Measurements from ENCODE around the gene LARP6. TPM values are rescaled to one million over a fixed set of nuclear protein-coding genes. Genes with fewer than 3 reads are reported as not detected.

LARP6 gene
- total RNA-seq: 36.7 and 46.7 TPM in 2 replicates

GRCh38 chr15:70853973-70854665 is at the start of gene LARP6:
LARP6 (minus strand) TSS chr15:70854157; CDS start chr15:70854088, 69 bp downstream.
- DNase-seq (ENCODE audit: low read depth): peak; percentile 50
- peak within 1 kb of the TSS; percentile 90 for H3K4me3 ChIP-seq (ENCODE audit: low read depth, low read length)

DNA sequence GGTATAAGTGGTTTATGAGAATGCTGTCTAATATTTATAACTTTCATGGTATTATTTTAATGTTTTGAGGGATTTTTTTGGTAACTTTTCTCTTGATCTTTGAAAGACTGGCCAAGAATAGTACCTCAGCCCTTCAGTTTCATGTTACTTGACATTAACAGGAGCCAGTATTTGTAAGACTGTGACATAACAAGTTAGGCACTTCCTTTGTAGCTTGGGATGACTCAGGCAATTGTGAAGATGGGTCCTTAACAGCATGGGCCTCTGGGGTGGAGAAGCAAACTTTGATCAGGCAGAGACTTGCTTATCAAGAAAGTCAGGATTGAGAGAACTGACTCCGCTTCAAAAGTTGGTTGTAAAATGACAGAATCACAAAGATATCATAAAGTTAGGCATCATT is 48.1 kb upstream of the LARP6 start:
- H3K4me3 ChIP-seq (ENCODE audit: low read depth, low read length): no peak overlapping the region
- peak; percentile 76 for DNase-seq (ENCODE audit: low read depth)
- TF ChIP-seq, protein P1, sequence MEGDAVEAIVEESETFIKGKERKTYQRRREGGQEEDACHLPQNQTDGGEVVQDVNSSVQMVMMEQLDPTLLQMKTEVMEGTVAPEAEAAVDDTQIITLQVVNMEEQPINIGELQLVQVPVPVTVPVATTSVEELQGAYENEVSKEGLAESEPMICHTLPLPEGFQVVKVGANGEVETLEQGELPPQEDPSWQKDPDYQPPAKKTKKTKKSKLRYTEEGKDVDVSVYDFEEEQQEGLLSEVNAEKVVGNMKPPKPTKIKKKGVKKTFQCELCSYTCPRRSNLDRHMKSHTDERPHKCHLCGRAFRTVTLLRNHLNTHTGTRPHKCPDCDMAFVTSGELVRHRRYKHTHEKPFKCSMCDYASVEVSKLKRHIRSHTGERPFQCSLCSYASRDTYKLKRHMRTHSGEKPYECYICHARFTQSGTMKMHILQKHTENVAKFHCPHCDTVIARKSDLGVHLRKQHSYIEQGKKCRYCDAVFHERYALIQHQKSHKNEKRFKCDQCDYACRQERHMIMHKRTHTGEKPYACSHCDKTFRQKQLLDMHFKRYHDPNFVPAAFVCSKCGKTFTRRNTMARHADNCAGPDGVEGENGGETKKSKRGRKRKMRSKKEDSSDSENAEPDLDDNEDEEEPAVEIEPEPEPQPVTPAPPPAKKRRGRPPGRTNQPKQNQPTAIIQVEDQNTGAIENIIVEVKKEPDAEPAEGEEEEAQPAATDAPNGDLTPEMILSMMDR (IDR thresholded peaks at IDR 0.05; ENCODE audit: insufficient read depth, low read depth, low read length): no peak

More at GRCh38 chr15:70853973-70854665, at the start of gene LARP6:
- TF ChIP-seq, protein P1 (IDR thresholded peaks at IDR 0.05; ENCODE audit: insufficient read depth, low read depth, low read length): no peak

DNA sequence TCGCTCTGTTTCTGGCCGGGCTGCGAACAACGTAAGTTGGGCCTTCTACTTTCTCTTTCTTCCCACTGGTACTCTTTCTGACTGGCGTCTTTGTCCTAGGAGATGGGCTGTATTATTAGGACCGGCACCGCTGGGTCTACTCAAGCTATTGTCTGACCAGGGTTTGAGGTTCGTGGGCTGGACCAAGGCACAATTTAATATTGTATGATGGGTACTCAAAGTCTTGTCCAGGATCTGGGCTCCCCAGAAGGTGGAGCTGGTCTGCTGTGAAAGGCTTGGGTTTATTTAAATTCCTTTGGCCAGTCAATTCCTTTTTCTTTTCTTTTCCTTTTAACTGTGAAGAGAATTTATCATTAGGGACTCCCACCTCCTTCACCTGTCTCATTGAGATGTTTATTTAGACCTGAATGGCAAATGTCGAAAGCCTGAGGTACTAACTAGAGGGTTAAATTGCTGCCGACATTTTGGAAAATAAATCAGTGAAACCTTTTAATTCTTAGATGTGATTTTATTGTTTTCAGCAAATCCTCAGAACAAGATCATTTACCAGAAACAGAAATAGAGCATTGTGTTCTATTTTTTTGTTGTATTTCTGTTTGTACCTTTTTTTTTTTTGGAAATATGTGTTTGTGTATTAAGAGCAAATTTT is 39.1 kb upstream of the LARP6 start:
- peak overlapping the region; percentile 89 for H3K4me3 ChIP-seq (ENCODE audit: low read depth, low read length)
- TF ChIP-seq, protein P1 (IDR thresholded peaks at IDR 0.05; ENCODE audit: insufficient read depth, low read depth, low read length): peak; percentile 56
- peak; percentile 68 for DNase-seq (ENCODE audit: low read depth)

DNA sequence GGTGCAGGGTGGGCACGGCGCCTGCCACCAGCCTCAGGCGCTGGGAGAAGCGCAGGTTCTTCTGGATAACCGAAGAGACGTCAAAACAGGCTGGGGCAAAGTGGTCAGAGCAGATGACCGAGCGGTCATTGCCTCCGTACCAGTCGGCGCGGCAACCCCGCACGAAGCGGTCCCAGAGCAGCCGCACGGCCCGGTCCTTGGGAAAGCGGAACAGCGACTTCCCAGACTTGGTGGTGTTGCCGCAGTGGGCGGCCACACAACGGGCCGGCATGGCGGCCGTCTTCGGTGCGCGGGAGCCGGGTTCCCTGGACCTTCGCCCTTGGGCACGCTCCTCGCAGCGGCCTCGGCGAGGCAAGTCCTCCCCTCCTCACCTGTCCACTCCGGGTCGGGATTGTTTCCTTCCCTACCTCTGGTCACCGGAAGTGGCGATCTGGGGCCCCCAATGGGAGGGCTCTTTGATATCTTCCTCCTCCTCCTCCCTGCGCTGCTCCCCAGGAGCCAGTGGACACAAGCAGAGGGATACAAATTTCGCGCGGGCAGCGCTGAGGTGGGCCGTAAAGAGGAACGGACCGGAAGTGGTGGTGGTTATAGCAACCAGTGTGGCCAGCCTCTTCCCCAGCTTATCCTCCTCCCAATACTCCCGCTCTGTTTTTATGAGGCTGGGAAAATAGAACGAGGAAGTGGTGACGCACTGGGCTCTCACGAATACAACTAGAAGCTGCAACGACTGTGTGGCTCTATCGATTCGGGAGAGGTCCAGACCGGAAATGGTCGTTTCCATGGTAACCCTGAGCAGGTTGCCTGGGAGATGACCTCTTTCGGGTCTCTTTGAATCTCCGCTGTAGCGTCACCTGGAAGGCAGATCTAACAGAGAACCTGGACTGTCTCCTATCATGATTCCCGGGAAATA is 38.3 kb upstream of the LARP6 start, which contains the start of the genes LRRC49 and THAP10:
TSS of gene LRRC49 (plus strand) at position 825 of the 910 bp plus-strand sequence. CDS start at position 894, 69 bp downstream.
TSS of gene THAP10 (minus strand) at position 432 of the 910 bp plus-strand sequence. CDS start at position 271, 161 bp downstream.
- peak; percentile 97 for DNase-seq (ENCODE audit: low read depth)
- TF ChIP-seq, protein P1 (IDR thresholded peaks at IDR 0.05; ENCODE audit: insufficient read depth, low read depth, low read length): no peak
- H3K4me3 ChIP-seq (ENCODE audit: low read depth, low read length): peak within 1 kb of the TSS; percentile 89

- TF ChIP-seq, protein P1 (IDR thresholded peaks at IDR 0.05; ENCODE audit: insufficient read depth, low read depth, low read length): no peak
- DNase-seq (ENCODE audit: low read depth): no peak
- no peak overlapping the region for H3K4me3 ChIP-seq (ENCODE audit: low read depth, low read length)
These were observed 28.4 kb upstream of the LARP6 start for GRCh38 chr15:70882361-70882760.

DNA sequence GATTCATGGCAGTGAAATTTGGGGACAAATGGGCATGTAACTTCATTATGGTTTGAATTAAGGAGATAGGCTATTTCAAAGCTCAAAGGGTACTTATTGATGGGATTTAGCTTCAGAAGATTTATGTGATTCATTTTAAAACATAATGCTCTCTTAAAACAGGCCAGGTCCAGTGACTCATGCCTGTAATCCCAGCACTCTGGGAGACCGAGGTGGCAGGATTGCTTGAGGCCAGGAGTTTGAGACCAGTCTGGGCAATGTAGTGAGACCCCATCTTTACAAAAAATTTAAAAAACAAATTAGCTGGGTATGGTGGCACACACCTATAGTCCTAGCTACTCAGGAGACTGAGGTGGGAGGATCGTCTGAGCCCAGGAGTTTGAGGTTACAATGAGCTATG is 26.8 kb upstream of the LARP6 start:
- H3K4me3 ChIP-seq (ENCODE audit: low read depth, low read length): no peak overlapping the region
- TF ChIP-seq, protein P1 (IDR thresholded peaks at IDR 0.05; ENCODE audit: insufficient read depth, low read depth, low read length): no peak
- DNase-seq (ENCODE audit: low read depth): no peak
